ENCODE results near the gene CDY2A.
"Not testable (repeated sequence)": the region's sequence is repeated elsewhere in the genome, so short reads cannot be mapped to it uniquely, and the experiment has no call there.

CDY2A gene, protein sequence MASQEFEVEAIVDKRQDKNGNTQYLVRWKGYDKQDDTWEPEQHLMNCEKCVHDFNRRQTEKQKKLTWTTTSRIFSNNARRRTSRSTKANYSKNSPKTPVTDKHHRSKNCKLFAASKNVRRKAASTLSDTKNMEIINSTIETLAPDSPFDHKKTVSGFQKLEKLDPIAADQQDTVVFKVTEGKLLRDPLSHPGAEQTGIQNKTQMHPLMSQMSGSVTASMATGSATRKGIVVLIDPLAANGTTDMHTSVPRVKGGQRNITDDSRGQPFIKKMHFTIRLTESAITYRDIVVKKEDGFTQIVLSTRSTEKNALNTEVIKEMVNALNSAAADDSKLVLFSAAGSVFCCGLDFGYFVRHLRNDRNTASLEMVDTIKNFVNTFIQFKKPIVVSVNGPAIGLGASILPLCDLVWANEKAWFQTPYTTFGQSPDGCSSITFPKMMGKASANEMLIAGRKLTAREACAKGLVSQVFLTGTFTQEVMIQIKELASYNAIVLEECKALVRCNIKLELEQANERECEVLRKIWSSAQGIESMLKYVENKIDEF

DNA sequence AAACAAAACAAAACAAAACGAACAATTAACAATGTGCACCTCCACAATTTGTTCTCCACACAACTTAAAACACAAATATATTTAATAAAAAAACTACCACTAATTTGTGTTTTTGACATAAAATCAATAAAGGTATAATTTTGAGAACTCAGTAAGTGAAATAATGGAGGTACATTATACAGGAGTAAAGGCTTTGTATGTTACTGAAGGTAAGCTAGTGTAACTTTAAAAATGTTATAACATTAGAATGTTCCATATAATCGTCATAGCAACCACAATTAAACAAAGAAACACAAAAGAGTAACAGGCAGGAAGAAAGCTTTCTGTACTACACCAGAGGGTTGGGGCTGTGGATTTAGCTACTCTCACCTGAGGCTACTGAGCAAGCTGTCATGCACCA, at the start of gene CDY2A:
CDY2A (plus strand) TSS at position 301 of the 400 bp plus-strand sequence. CDS start 328 bp downstream, outside the sequence.
- TF ChIP-seq, protein P1, sequence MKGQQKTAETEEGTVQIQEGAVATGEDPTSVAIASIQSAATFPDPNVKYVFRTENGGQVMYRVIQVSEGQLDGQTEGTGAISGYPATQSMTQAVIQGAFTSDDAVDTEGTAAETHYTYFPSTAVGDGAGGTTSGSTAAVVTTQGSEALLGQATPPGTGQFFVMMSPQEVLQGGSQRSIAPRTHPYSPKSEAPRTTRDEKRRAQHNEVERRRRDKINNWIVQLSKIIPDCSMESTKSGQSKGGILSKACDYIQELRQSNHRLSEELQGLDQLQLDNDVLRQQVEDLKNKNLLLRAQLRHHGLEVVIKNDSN (IDR thresholded peaks at IDR 0.05) = not testable (repeated sequence)
- TF ChIP-seq, protein P2, sequence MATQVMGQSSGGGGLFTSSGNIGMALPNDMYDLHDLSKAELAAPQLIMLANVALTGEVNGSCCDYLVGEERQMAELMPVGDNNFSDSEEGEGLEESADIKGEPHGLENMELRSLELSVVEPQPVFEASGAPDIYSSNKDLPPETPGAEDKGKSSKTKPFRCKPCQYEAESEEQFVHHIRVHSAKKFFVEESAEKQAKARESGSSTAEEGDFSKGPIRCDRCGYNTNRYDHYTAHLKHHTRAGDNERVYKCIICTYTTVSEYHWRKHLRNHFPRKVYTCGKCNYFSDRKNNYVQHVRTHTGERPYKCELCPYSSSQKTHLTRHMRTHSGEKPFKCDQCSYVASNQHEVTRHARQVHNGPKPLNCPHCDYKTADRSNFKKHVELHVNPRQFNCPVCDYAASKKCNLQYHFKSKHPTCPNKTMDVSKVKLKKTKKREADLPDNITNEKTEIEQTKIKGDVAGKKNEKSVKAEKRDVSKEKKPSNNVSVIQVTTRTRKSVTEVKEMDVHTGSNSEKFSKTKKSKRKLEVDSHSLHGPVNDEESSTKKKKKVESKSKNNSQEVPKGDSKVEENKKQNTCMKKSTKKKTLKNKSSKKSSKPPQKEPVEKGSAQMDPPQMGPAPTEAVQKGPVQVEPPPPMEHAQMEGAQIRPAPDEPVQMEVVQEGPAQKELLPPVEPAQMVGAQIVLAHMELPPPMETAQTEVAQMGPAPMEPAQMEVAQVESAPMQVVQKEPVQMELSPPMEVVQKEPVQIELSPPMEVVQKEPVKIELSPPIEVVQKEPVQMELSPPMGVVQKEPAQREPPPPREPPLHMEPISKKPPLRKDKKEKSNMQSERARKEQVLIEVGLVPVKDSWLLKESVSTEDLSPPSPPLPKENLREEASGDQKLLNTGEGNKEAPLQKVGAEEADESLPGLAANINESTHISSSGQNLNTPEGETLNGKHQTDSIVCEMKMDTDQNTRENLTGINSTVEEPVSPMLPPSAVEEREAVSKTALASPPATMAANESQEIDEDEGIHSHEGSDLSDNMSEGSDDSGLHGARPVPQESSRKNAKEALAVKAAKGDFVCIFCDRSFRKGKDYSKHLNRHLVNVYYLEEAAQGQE (IDR thresholded peaks at IDR 0.05; ENCODE audit: low read depth) = not testable (repeated sequence)
- TF ChIP-seq FOXM1 (IDR thresholded peaks at IDR 0.05; ENCODE audit: borderline replicate concordance, low read depth) = not testable (repeated sequence)

Data from Ishikawa (cell line).